SJCRH30 (cell line): ENCODE results near the gene GTF3C4. TPM values are rescaled to one million over a fixed set of nuclear protein-coding genes. Genes with fewer than 3 reads are reported as not detected.

Source experiments
- total RNA-seq: library from RNA; depleted of rRNA; stranded (reverse); fragments of >200 nt; shearing (Covaris generic); gene quantifications from 2 replicates; pipeline ENCODE4 v1.2.3, GENCODE V29; 2014; rRNA removed

GTF3C4 gene
- total RNA-seq, 1 experiment from 2014 or later = 39.0 TPM

Other genes starting within 250 kb of the GTF3C4 start
- gene BARHL1, start 87.9 kb upstream of the GTF3C4 start, total RNA-seq = not detected in 2 replicates
- gene DDX31, start 481 bp upstream of the GTF3C4 start, total RNA-seq = 28.4 and 29.5 TPM in 2 replicates
- not detected in 2 replicates for gene AK8, start 207.8 kb downstream of the GTF3C4 start, total RNA-seq
- 0.59 and 0.76 TPM in 2 replicates for gene SPACA9, start 208.4 kb downstream of the GTF3C4 start, total RNA-seq